WTC11 (cell line): ENCODE results near the gene NEDD4. TPM values are rescaled to one million over a fixed set of nuclear protein-coding genes. Genes with fewer than 3 reads are reported as not detected.

Experiments
- ATAC-seq: fragments of 200-7000 bp; cut with Tn5 transposase; 2 replicates; pipeline ENCODE4 v1.10.0; 2021; ENCODE audit warnings: mild to moderate bottlenecking, moderate library complexity
- CTCF ChIA-PET: fragments of 300-600 bp; sonication (Branson Sonifier 250); formaldehyde crosslinking; loops from one replicate; lab custom pipeline; 2021; ENCODE audit warnings: antibody characterized with exemption; lab: Charles Lee
- POLR2A ChIA-PET: fragments of 350-600 bp; sonication (Branson Sonifier 250); formaldehyde crosslinking; loops from one replicate; lab custom pipeline; 2021; ENCODE audit warnings: antibody characterized with exemption; lab: Charles Lee
- DNase-seq: peaks from one replicate; pipeline ENCODE4 v3.0.0; 2021; ENCODE audit warnings: low spot score
- H3K27ac Mint-ChIP-seq: 2 replicates; pipeline ENCODE4 v1.8.0; 2021; ENCODE audit warnings: mixed read lengths
- H3K27me3 Mint-ChIP-seq: 2 replicates; pipeline ENCODE4 v1.8.0; 2021; ENCODE audit warnings: low read depth, mild to moderate bottlenecking, moderate library complexity, mixed read lengths
- H3K36me3 Mint-ChIP-seq: 2 replicates; pipeline ENCODE4 v1.8.0; 2021; ENCODE audit warnings: mixed read lengths
- H3K4me1 Mint-ChIP-seq: 2 replicates; pipeline ENCODE4 v1.8.0; 2022; ENCODE audit warnings: mixed read lengths
- H3K4me3 Mint-ChIP-seq: 2 replicates; pipeline ENCODE4 v1.8.0; 2021; ENCODE audit warnings: mild to moderate bottlenecking, moderate library complexity, mixed read lengths
- H3K9me3 Mint-ChIP-seq: 2 replicates; pipeline ENCODE4 v1.8.0; 2021; ENCODE audit warnings: mixed read lengths
- CDX4 ChIP-seq: fragments of 250-450 bp; sonication (Bioruptor Pico); IDR thresholded peaks from 2 replicates; pipeline ENCODE4 v1.9.0; 2021; ENCODE audit warnings: moderate library complexity, mild to moderate bottlenecking, inconsistent platforms, borderline replicate concordance
- CTCF ChIP-seq: fragments of 200-600 bp; IDR thresholded peaks from 2 replicates; pipeline ENCODE4 v1.8.0; 2022; ENCODE audit warnings: antibody characterized with exemption
- E2F4 ChIP-seq: sonication (generic); formaldehyde crosslinking; IDR thresholded peaks from 2 replicates; pipeline ENCODE4 v1.8.1; 2022; ENCODE audit warnings: low read depth, mild to moderate bottlenecking, moderate library complexity, missing genetic modification reagents, borderline replicate concordance
- FOXP1 ChIP-seq: sonication (generic); formaldehyde crosslinking; IDR thresholded peaks from 2 replicates; pipeline ENCODE4 v1.8.0; 2022; ENCODE audit warnings: missing genetic modification reagents, mild to moderate bottlenecking, moderate library complexity, borderline replicate concordance
- GABPB1 ChIP-seq: sonication (generic); formaldehyde crosslinking; IDR thresholded peaks from 2 replicates; pipeline ENCODE4 v1.8.1; 2023; ENCODE audit warnings: mild to moderate bottlenecking, missing genetic modification reagents
- NR1H2 ChIP-seq: sonication (generic); formaldehyde crosslinking; IDR thresholded peaks from 2 replicates; pipeline ENCODE4 v1.9.0; 2021; ENCODE audit warnings: mild to moderate bottlenecking, moderate library complexity, missing genetic modification reagents
- OVOL2 ChIP-seq: fragments of 250-450 bp; sonication (Bioruptor Pico); IDR thresholded peaks from 2 replicates; pipeline ENCODE4 v1.9.0; 2021; ENCODE audit warnings: mild to moderate bottlenecking, borderline replicate concordance
- SP1 ChIP-seq: sonication (generic); formaldehyde crosslinking; conservative IDR thresholded peaks from 2 replicates; pipeline ENCODE4 v1.8.1; 2022; ENCODE audit warnings: missing genetic modification reagents
- TCF7 ChIP-seq: sonication (generic); formaldehyde crosslinking; IDR thresholded peaks from 2 replicates; pipeline ENCODE4 v1.8.0; 2022; ENCODE audit warnings: mild to moderate bottlenecking, low read depth, missing genetic modification reagents, moderate library complexity
- TEAD1 ChIP-seq: sonication (generic); formaldehyde crosslinking; IDR thresholded peaks from 2 replicates; pipeline ENCODE4 v1.8.0; 2022; ENCODE audit warnings: mild to moderate bottlenecking, missing genetic modification reagents
- ZNF232 ChIP-seq: sonication (generic); formaldehyde crosslinking; IDR thresholded peaks from 2 replicates; pipeline ENCODE4 v1.8.0; 2022; ENCODE audit warnings: mild to moderate bottlenecking, missing genetic modification reagents
- ZNF512 ChIP-seq: sonication (generic); formaldehyde crosslinking; IDR thresholded peaks from 2 replicates; pipeline ENCODE4 v1.8.1; 2022; ENCODE audit warnings: missing genetic modification reagents, borderline replicate concordance
- total RNA-seq: library from RNA; stranded (reverse); gene quantifications from 3 replicates; pipeline ENCODE4 v1.2.3, GENCODE V29; 2021
- TF ChIP-seq, protein P1 (sequence below): fragments of 250-450 bp; sonication (Bioruptor Pico); IDR thresholded peaks from 2 replicates; pipeline ENCODE4 v2.1.2; 2022; ENCODE audit warnings: mild to moderate bottlenecking, moderate library complexity

NEDD4 gene
- total RNA-seq, 1 experiment from 2014 or later: 4.5 TPM

DNA sequence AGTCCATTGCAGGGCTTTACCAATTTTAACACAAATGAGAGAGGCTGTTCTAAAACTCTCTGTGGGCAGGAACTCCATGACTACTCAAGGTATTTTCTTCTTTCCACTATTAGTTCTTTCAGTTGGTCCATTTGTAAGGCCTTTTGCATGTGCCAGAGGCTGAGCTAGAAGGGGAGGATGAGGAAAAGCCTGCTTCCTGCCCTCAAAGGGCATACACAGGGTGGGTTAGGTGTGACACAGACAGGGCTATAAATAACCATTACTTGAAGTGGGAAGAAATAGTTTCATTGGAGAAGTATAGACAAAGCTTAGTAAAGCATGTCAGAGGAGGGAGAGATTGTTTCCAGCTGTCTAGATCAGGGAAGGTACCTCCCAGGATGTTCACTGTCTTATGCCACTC lies 198.4 kb downstream of the NEDD4 start:
- Mint-ChIP-seq H3K27me3 (no peaks in the 10 kb centered on the region; the same call in none of the 2 replicates), H3K27ac (no peak overlapping the region), H3K9me3 (peaks cover 18% of the 10 kb centered on the region), H3K4me1 (peaks cover 23% of the 10 kb centered on the region), H3K4me3 (no peak overlapping the region), H3K36me3 (peaks cover 15% of the 10 kb centered on the region)
- ChIA-PET POLR2A (no interaction called here), CTCF (interaction anchor here (2.8 kb wide), 1 partner anchor 21 kb away, joined by 7 read pairs; no protein-coding TSS in a partner anchor)
- no peak for DNase-seq
- ATAC-seq: no peak
- TF ChIP-seq TEAD1 (CRISPR knock-in tag): no peak
- TF ChIP-seq CDX4 (CRISPR knock-in tag): no peak
- no peak for TF ChIP-seq E2F4 (CRISPR knock-in tag)
- TF ChIP-seq ZNF512: no peak
- TF ChIP-seq FOXP1 (CRISPR knock-in tag): no peak
- TF ChIP-seq GABPB1: no peak
- TF ChIP-seq TCF7 (CRISPR knock-in tag): no peak
- TF ChIP-seq SP1 (CRISPR knock-in tag): no peak
- TF ChIP-seq OVOL2 (CRISPR knock-in tag): no peak

- Mint-ChIP-seq H3K36me3 (peaks cover 15% of the 10 kb centered on the region), H3K27me3 (peaks cover 3% of the 10 kb centered on the region), H3K4me3 (no peak overlapping the region), H3K9me3 (peaks cover 18% of the 10 kb centered on the region), H3K4me1 (peaks cover 12% of the 10 kb centered on the region), H3K27ac (no peak overlapping the region)
- ATAC-seq (no peak), DNase-seq (no peak)
- TF ChIP-seq NR1H2 (no peak), ZNF232 (CRISPR knock-in tag) (no peak)
- CTCF ChIA-PET: interaction anchor here (1.1 to 1.5 kb wide), 3 partner anchors 9 to 150 kb away, joined by 3 to 4 read pairs (median 3); no protein-coding TSS in a partner anchor
- POLR2A ChIA-PET: no interaction called here
Measured at GRCh38 chr15:55791551-55792400, 201.6 kb downstream of the NEDD4 start.

- Mint-ChIP-seq H3K9me3 (peaks cover 11% of the 10 kb centered on the region), H3K4me3 (no peak overlapping the region), H3K4me1 (peaks cover 20% of the 10 kb centered on the region), H3K36me3 (peaks cover 10% of the 10 kb centered on the region), H3K27me3 (peaks cover 3% of the 10 kb centered on the region), H3K27ac (no peak overlapping the region)
- POLR2A ChIA-PET: no interaction called here
- TF ChIP-seq, protein P1, sequence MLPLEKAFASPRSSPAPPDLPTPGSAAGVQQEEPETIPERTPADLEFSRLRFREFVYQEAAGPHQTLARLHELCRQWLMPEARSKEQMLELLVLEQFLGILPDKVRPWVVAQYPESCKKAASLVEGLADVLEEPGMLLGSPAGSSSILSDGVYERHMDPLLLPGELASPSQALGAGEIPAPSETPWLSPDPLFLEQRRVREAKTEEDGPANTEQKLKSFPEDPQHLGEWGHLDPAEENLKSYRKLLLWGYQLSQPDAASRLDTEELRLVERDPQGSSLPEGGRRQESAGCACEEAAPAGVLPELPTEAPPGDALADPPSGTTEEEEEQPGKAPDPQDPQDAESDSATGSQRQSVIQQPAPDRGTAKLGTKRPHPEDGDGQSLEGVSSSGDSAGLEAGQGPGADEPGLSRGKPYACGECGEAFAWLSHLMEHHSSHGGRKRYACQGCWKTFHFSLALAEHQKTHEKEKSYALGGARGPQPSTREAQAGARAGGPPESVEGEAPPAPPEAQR (CRISPR knock-in tag): no peak
- peak; percentile 91 for TF ChIP-seq CTCF
- peak; percentile 81 for DNase-seq
- CTCF ChIA-PET: interaction anchor here (0.7 to 1.7 kb wide), 16 partner anchors 9 to 262 kb away, joined by 3 to 22 read pairs (median 4); no protein-coding TSS in a partner anchor
- ATAC-seq: peak; percentile 71
Measured at GRCh38 chr15:55789066-55789660, 204.2 kb downstream of the NEDD4 start.
